Lung microvascular endothelial cell (primary cell): ENCODE results near the gene TRAPPC12. TPM values are rescaled to one million over a fixed set of nuclear protein-coding genes. Genes with fewer than 3 reads are reported as not detected.
"Not testable (repeated sequence)": the region's sequence is repeated elsewhere in the genome, so short reads cannot be mapped to it uniquely, and the experiment has no call there.

Experiments used
- DNase-seq, 2 donors: peaks; one replicate each; pipeline versions ENCODE4 v3.0.0 to v3.0.0-alpha.2; 2010; ENCODE audit warnings: low read depth in 2 of 2
- total RNA-seq: library from RNA; depleted of rRNA; stranded (reverse); fragments of >200 nt; gene quantifications from 2 replicates; pipeline ENCODE4 v1.2.1, GENCODE V29; 2014

The TRAPPC12 gene
- total RNA-seq, 1 donor from 2014 or later, result 49.4 TPM

- no peak for DNase-seq
These were observed 11.2 kb upstream of the TRAPPC12 start for GRCh38 chr2:3368261-3368722.

- not testable (repeated sequence) for DNase-seq
These were observed 9.9 kb upstream of the TRAPPC12 start for GRCh38 chr2:3369340-3370181.

GRCh38 chr2:3376821-3377220, 2.7 kb upstream of the TRAPPC12 start:
- DNase-seq, result no peak

- DNase-seq, result peak; percentile 63 to 70
These were observed 2.2 kb upstream of the TRAPPC12 start for GRCh38 chr2:3377279-3377611.

GRCh38 chr2:3377612-3378432, 1.7 kb upstream of the TRAPPC12 start, which contains the start of gene EIPR1:
EIPR1 (minus strand) TSS chr2:3377818; CDS start chr2:3377689, 129 bp downstream.
- DNase-seq, result peak; percentile 99

GRCh38 chr2:3379339-3379646, 201 bp upstream of the TRAPPC12 start:
- no peak for DNase-seq

GRCh38 chr2:3386448-3386958, 7.0 kb downstream of the TRAPPC12 start:
- DNase-seq, result peak in 1 of 2 donors; percentile 15

GRCh38 chr2:3387011-3387410, 7.5 kb downstream of the TRAPPC12 start:
- DNase-seq, result peak; percentile 53 to 62

GRCh38 chr2:3387644-3388411, 8.3 kb downstream of the TRAPPC12 start:
- DNase-seq, result no peak

- no peak for DNase-seq
These were observed 8.9 kb downstream of the TRAPPC12 start for GRCh38 chr2:3388412-3388738.

GRCh38 chr2:3389193-3389592, 9.7 kb downstream of the TRAPPC12 start:
- no peak for DNase-seq

GRCh38 chr2:3390041-3390440, 10.5 kb downstream of the TRAPPC12 start:
- peak in 1 of 2 donors; percentile 44 for DNase-seq

- no peak for DNase-seq
These were observed 12.7 kb downstream of the TRAPPC12 start for GRCh38 chr2:3392216-3392615.

- no peak for DNase-seq
These were observed 17.5 kb downstream of the TRAPPC12 start for GRCh38 chr2:3396920-3397559.

GRCh38 chr2:3398857-3399256, 19.4 kb downstream of the TRAPPC12 start:
- DNase-seq, result no peak

- no peak for DNase-seq
These were observed 19.9 kb downstream of the TRAPPC12 start for GRCh38 chr2:3399381-3399780.

- peak; percentile 16 to 17 for DNase-seq
These were observed 20.3 kb downstream of the TRAPPC12 start for GRCh38 chr2:3399829-3400228.

- DNase-seq, result no peak
These were observed 24.3 kb downstream of the TRAPPC12 start for GRCh38 chr2:3403587-3404334.

- no peak for DNase-seq
These were observed 24.9 kb downstream of the TRAPPC12 start for GRCh38 chr2:3404349-3404894.

- no peak for DNase-seq
These were observed 25.8 kb downstream of the TRAPPC12 start for GRCh38 chr2:3405307-3405706.
